Esophagus squamous epithelium (tissue), 4 donors: ENCODE measurements around the gene FAM227B.

Experiments used
- CTCF ChIP-seq, 6 experiments: fragments of 450-650 bp in 4 of 6; fragments of 200-600 bp in 2 of 6; sonication (generic) in 2 of 6; IDR thresholded peaks; one replicate each; pipeline ENCODE4 v1.5.1; 2016 to 2019; ENCODE audit warnings: antibody characterized with exemption in 6 of 6, mild to moderate bottlenecking in 4 of 6, moderate library complexity in 4 of 6
- POLR2A ChIP-seq, 4 donors: fragments of 450-650 bp; IDR thresholded peaks; one replicate each; pipeline ENCODE4 v1.6.1; 2017; ENCODE audit warnings: antibody characterized with exemption in 4 of 4, mild to moderate bottlenecking in 4 of 4, moderate library complexity in 3 of 4

DNA sequence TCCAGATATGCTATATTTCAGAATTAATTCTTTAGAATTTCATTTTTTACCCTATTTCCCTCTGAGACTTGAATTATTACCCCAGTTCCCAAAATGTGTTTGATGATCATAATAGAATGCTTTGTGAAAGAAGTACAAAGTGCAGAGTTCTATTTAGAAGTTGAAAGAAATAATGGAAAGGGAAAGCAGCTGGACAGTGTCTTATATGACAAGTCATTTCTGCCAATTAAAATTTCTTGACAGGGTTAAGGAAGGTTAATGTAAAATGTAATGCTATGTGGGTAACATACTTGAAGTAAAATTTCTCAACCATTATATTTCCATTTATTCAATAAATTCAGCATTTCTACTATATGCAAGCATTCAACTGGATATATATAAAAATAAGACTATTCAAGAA lies 164.5 kb downstream of the FAM227B start:
- TF ChIP-seq CTCF (IDR thresholded peaks at IDR 0.05) (no peak), POLR2A (IDR thresholded peaks at IDR 0.05) (no peak)
